DND-41 (cell line): ENCODE data around the gene CPXM1.
A peak's percentile ranks its signal among the peaks of the same experiment; 100 is the strongest.

Experiments
- ATAC-seq: fragments of 200-7000 bp; cut with Tn5 transposase; 3 replicates; pipeline ENCODE4 v1.9.1; 2021; ENCODE audit warnings: low read depth; ENCODE audit not compliant: insufficient read depth
- DNase-seq: peaks from one replicate; pipeline ENCODE4 v3.0.0-alpha.2; 2020
- H2AFZ ChIP-seq: 2 replicates; pipeline ENCODE4 v1.6.0; 2012; ENCODE audit warnings: low read depth, low read length
- H3K27ac ChIP-seq: 2 replicates; pipeline ENCODE4 v1.5.1; 2012; ENCODE audit warnings: low read length, inconsistent platforms
- H3K27me3 ChIP-seq: fragments of 200-600 bp; sonication (generic); 2 replicates; pipeline ENCODE4 v1.6.0; 2012; ENCODE audit warnings: low read length, mild to moderate bottlenecking, inconsistent platforms; ENCODE audit not compliant: insufficient read depth, poor library complexity
- H3K36me3 ChIP-seq: 2 replicates; pipeline ENCODE4 v1.5.1; 2012; ENCODE audit warnings: low read length, inconsistent platforms; ENCODE audit not compliant: insufficient read depth
- H3K4me1 ChIP-seq: 2 replicates; pipeline ENCODE4 v1.5.1; 2012; ENCODE audit warnings: mild to moderate bottlenecking, low read length; ENCODE audit not compliant: insufficient read depth
- H3K4me2 ChIP-seq: 2 replicates; pipeline ENCODE4 v1.6.0; 2012; ENCODE audit warnings: mild to moderate bottlenecking, moderate library complexity, low read length, inconsistent platforms; ENCODE audit not compliant: insufficient read depth
- H3K4me3 ChIP-seq, 2 experiments: fragments of 200-600 bp in 1 of 2; shearing (Covaris generic) in 1 of 2; 2 replicates each; pipeline ENCODE4 v1.5.1; 2012 to 2016; ENCODE audit warnings: inconsistent platforms in 2 of 2, low read length in 2 of 2, mild to moderate bottlenecking in 2 of 2, low read depth in 1 of 2, moderate library complexity in 1 of 2
- H3K79me2 ChIP-seq: 2 replicates; pipeline ENCODE4 v1.6.0; 2012; ENCODE audit warnings: low read length, inconsistent platforms; ENCODE audit not compliant: insufficient read depth
- H3K9ac ChIP-seq: 2 replicates; pipeline ENCODE4 v1.6.0; 2012; ENCODE audit warnings: low read depth, mild to moderate bottlenecking, inconsistent platforms, low read length, moderate library complexity
- H3K9me3 ChIP-seq: 2 replicates; pipeline ENCODE4 v1.5.1; 2012; ENCODE audit warnings: low read length, moderate library complexity, mild to moderate bottlenecking, inconsistent platforms; ENCODE audit not compliant: insufficient read depth, severe bottlenecking
- H4K20me1 ChIP-seq: 2 replicates; pipeline ENCODE4 v1.6.0; 2012; ENCODE audit warnings: low read length; ENCODE audit not compliant: insufficient read depth
- EZH2 ChIP-seq: IDR thresholded peaks from 3 replicates; pipeline ENCODE4 v1.6.1; 2012; ENCODE audit warnings: borderline replicate concordance, low read depth, mild to moderate bottlenecking, moderate library complexity, low read length, inconsistent platforms; ENCODE audit not compliant: severe bottlenecking
- TF ChIP-seq, protein P1 (sequence below): IDR thresholded peaks from 2 replicates; pipeline ENCODE4 v1.5.1; 2012; ENCODE audit warnings: borderline replicate concordance, low read length, moderate library complexity, mild to moderate bottlenecking; ENCODE audit not compliant: poor library complexity, severe bottlenecking; ENCODE audit errors: extremely low read depth

Gene CPXM1

DNA sequence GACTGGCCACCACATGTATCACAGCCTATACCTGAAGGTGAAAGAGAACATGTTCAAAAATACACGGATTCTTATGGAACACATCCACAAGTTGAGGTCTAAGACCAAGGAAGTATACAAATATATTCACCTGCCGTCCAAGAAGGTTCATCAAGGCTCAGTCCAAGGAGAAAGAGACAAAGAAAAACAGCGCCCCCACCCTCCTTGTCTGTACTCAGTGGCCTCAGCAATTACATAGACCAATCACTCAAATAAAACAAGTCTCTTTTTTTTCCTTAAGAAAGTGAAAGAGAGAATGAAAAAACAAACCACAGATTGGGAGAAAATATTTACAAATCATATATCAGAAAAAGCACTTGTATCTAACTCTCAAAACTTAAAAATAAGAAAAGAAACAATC lies 19.5 kb downstream of the CPXM1 start:
- ATAC-seq (no peak), DNase-seq (no peak)
- H3K36me3 ChIP-seq: no peaks in the 10 kb centered on the region
- no peak overlapping the region for H2AFZ ChIP-seq
- H3K27ac ChIP-seq: no peak overlapping the region
- no peaks in the 10 kb centered on the region for H3K9me3 ChIP-seq
- H4K20me1 ChIP-seq: no peaks in the 10 kb centered on the region
- TF ChIP-seq EZH2: no peak
- TF ChIP-seq, protein P1, sequence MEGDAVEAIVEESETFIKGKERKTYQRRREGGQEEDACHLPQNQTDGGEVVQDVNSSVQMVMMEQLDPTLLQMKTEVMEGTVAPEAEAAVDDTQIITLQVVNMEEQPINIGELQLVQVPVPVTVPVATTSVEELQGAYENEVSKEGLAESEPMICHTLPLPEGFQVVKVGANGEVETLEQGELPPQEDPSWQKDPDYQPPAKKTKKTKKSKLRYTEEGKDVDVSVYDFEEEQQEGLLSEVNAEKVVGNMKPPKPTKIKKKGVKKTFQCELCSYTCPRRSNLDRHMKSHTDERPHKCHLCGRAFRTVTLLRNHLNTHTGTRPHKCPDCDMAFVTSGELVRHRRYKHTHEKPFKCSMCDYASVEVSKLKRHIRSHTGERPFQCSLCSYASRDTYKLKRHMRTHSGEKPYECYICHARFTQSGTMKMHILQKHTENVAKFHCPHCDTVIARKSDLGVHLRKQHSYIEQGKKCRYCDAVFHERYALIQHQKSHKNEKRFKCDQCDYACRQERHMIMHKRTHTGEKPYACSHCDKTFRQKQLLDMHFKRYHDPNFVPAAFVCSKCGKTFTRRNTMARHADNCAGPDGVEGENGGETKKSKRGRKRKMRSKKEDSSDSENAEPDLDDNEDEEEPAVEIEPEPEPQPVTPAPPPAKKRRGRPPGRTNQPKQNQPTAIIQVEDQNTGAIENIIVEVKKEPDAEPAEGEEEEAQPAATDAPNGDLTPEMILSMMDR: peak; percentile 4
- H3K4me2 ChIP-seq: no peak overlapping the region
- H3K9ac ChIP-seq: no peak overlapping the region
- peaks cover 10% of the 10 kb centered on the region for H3K27me3 ChIP-seq
- no peaks in the 10 kb centered on the region for H3K79me2 ChIP-seq
- H3K4me1 ChIP-seq: no peaks in the 10 kb centered on the region
- H3K4me3 ChIP-seq: no peak overlapping the region

DNA sequence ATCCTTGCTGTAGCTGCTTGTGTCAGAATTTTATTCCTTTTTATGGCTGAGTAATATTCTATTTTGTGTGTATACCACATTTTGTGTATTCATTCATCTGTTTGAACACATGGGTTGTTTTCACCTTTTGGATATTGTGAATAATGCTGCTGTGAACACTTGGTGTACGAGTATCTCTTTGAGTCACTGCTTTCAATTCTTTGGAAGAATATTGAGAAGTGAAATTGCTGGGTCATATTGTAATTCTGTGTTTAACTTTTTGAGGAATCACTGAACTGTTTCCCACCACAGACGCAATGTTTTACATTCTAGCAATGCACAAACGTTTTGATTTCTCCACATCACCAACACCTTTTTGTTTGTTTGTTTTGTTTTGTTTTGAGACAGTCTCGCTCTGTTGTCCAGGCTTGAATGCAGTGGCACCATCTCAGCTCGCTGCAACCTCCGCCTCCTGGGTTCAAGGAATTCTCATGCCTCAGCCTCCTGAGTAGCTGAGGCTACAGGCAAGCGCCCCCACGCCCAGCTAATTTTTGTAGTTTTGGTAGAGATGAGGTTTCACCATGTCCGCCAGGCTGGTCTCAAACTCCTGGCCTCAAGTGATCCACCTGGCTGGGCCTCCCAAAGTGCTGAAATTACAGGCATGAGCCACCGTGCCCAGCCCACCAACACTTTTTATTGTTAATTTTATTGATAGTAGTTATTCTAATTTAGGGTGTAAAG lies 21.7 kb downstream of the CPXM1 start:
- no peak for TF ChIP-seq EZH2
- TF ChIP-seq, protein P1: no peak
- Histone ChIP-seq H3K27ac (no peak overlapping the region), H2AFZ (no peak overlapping the region), H3K79me2 (no peaks in the 10 kb centered on the region), H3K9me3 (no peaks in the 10 kb centered on the region), H3K27me3 (peaks cover 11% of the 10 kb centered on the region), H3K4me1 (no peaks in the 10 kb centered on the region), H4K20me1 (no peaks in the 10 kb centered on the region), H3K4me2 (no peak overlapping the region), H3K9ac (no peak overlapping the region), H3K36me3 (no peaks in the 10 kb centered on the region), H3K4me3 (no peak overlapping the region)
- DNase-seq (no peak), ATAC-seq (no peak)

DNA sequence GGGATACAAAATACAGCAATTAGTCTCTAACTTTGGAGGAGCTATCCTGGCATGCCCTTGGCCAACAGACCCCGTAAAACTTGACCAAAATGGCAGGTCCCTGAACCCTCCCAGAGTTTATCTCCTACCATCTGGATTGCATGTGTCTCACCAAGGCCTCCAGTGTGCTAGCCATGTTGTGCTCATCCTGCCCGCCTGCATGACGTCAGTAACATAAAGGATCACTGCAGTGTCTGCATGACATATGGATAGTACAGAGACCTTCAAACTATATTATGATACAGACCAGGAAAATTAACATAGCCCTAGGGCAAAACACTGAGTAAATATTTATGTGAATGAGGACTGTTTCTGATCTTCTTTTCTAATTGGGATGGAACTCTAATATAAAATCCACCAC lies 25.3 kb downstream of the CPXM1 start:
- H3K36me3 ChIP-seq: no peaks in the 10 kb centered on the region
- no peak overlapping the region for H3K27ac ChIP-seq
- DNase-seq: no peak
- TF ChIP-seq, protein P1: no peak
- TF ChIP-seq EZH2: no peak
- H3K27me3 ChIP-seq: peaks cover 10% of the 10 kb centered on the region
- no peak for ATAC-seq
- H3K9ac ChIP-seq: no peak overlapping the region
- peaks cover 3% of the 10 kb centered on the region; the same call in 1 of the 2 replicates for H4K20me1 ChIP-seq
- H3K4me3 ChIP-seq: no peak overlapping the region
- H2AFZ ChIP-seq: no peak overlapping the region
- no peaks in the 10 kb centered on the region for H3K79me2 ChIP-seq
- H3K4me1 ChIP-seq: no peaks in the 10 kb centered on the region
- H3K9me3 ChIP-seq: no peaks in the 10 kb centered on the region
- no peak overlapping the region for H3K4me2 ChIP-seq

DNA sequence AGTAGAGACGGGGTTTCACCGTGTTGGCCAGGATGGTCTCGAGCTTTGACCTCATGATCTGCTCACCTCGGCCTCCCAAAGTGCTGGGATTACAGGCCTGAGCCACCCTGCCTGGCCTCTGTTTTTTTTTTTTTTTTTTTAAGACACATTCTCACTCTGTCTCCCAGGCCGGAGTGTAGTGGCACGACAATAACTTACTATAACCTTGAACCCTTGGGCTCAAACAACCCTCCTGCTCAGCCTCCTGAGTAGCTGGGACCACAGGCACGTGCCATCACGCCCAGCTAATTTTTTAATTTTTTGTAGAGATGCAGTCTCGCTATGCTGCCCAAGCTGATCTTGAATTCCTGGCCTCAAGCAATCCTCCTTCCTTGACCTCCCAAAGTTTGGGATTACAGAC lies 26.6 kb downstream of the CPXM1 start:
- peaks cover 14% of the 10 kb centered on the region for H4K20me1 ChIP-seq
- no peaks in the 10 kb centered on the region for H3K79me2 ChIP-seq
- peaks cover 21% of the 10 kb centered on the region for H3K27me3 ChIP-seq
- no peak for TF ChIP-seq EZH2
- TF ChIP-seq, protein P1: no peak
- no peak for ATAC-seq
- no peak overlapping the region for H3K4me3 ChIP-seq
- H3K4me2 ChIP-seq: no peak overlapping the region
- DNase-seq: no peak
- H3K9ac ChIP-seq: no peak overlapping the region
- no peaks in the 10 kb centered on the region for H3K9me3 ChIP-seq
- H3K27ac ChIP-seq: no peak overlapping the region
- H3K4me1 ChIP-seq: no peaks in the 10 kb centered on the region
- H2AFZ ChIP-seq: no peak overlapping the region
- H3K36me3 ChIP-seq: no peaks in the 10 kb centered on the region
